Measurements from ENCODE around the gene PBX2.

DNA sequence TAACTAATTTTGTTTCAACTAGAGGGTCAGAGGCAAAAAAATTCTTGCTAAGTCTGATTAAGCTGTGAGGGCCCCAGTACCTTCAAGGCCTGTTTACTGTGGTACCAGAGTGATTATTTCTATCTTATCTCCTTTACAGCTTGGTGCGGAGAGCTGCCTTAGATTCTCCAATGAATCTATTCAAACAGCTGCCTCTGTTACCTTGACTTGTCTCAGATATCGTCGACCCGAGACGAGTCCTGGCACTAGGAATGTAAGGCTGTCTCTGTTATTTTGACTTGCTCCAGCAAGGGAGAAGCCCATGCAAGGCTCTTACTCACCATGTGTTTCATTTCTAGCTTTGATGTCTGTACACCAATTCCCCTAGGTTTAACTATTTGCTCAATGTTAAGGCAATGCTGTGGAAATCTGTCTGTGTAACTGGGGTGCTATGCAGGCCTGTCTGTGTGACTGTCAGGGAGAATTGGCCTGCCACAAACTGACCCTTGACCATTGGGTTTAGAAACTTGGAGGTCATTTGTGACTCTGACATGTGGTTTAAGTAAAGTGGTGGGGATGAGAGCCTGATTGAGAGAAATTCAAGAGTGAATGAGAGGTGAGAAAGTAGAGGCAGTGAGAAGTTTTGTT, 49.5 kb downstream of the PBX2 start:
- no peak for TF ChIP-seq POLR2AphosphoS5 (IDR thresholded peaks at IDR 0.05; ENCODE audit: low read depth, low read length)
- no peak for TF ChIP-seq TAF1 (IDR thresholded peaks at IDR 0.05; ENCODE audit: borderline replicate concordance, low read depth, low read length)
- no peak for TF ChIP-seq POLR2A (IDR thresholded peaks at IDR 0.05; ENCODE audit: low read depth, low read length)
